GM12878 (cell line): ENCODE data around the gene SSPN. TPM values are rescaled to one million over a fixed set of nuclear protein-coding genes. Genes with fewer than 3 reads are reported as not detected.

ENCODE experiments used
- BMI1 ChIP-seq: fragments of 450-650 bp; IDR thresholded peaks from 2 replicates; pipeline ENCODE4 v1.6.1; 2016; ENCODE audit warnings: mild to moderate bottlenecking, moderate library complexity, borderline replicate concordance
- BRCA1 ChIP-seq: IDR thresholded peaks from 2 replicates; pipeline ENCODE4 v1.6.1; 2011; ENCODE audit warnings: low read depth, low read length, improper control_type of control experiment
- CBX3 ChIP-seq: fragments of 200-600 bp; sonication (generic); IDR thresholded peaks from 2 replicates; pipeline ENCODE4 v1.6.1; 2016; ENCODE audit warnings: low read depth, borderline replicate concordance
- MYC ChIP-seq: IDR thresholded peaks from 2 replicates; pipeline ENCODE4 v1.6.1; 2011; ENCODE audit warnings: mild to moderate bottlenecking, low read length, moderate library complexity, inconsistent platforms; ENCODE audit not compliant: insufficient read depth, insufficient replicate concordance, insufficient read length, severe bottlenecking
- RAD21 ChIP-seq: IDR thresholded peaks from 2 replicates; pipeline ENCODE4 v1.6.1; 2011; ENCODE audit warnings: mild to moderate bottlenecking, low read depth, low read length, moderate library complexity; ENCODE audit not compliant: insufficient read depth
- RELA ChIP-seq: fragments of 450-650 bp; IDR thresholded peaks from 2 replicates; pipeline ENCODE4 v1.8.0; 2014; ENCODE audit warnings: borderline replicate concordance; ENCODE audit not compliant: partially characterized antibody
- RUNX3 ChIP-seq: IDR thresholded peaks from 2 replicates; pipeline ENCODE4 v1.6.1; 2012; ENCODE audit warnings: low read length, inconsistent platforms
- SMAD1 ChIP-seq: fragments of 450-650 bp; IDR thresholded peaks from 2 replicates; pipeline ENCODE4 v1.6.1; 2018; ENCODE audit warnings: mild to moderate bottlenecking, low read depth; ENCODE audit not compliant: partially characterized antibody
- SMARCA5 ChIP-seq: fragments of 450-650 bp; IDR thresholded peaks from 2 replicates; pipeline ENCODE4 v1.6.1; 2017; ENCODE audit warnings: mild to moderate bottlenecking
- ZNF384 ChIP-seq: IDR thresholded peaks from 2 replicates; pipeline ENCODE4 v1.6.1; 2012; ENCODE audit warnings: low read depth, mild to moderate bottlenecking, low read length, improper control_type of control experiment, borderline replicate concordance
- ZNF622 ChIP-seq: fragments of 450-650 bp; IDR thresholded peaks from 2 replicates; pipeline ENCODE4 v1.6.1; 2017; ENCODE audit warnings: mild to moderate bottlenecking, inconsistent platforms
- ZZZ3 ChIP-seq: IDR thresholded peaks from 2 replicates; pipeline ENCODE4 v1.6.1; 2011; ENCODE audit warnings: low read depth; ENCODE audit not compliant: control insufficient read depth, insufficient read length
- polyA plus RNA-seq, 11 experiments: library from polyadenylated mRNA; depleted of rRNA in 4 of 11; unstranded in 6 of 11; stranded (reverse) in 5 of 11; fragments of >200 nt; fragmentation: Nextera tagmentation in 4 of 11; fragmentation: Illumina TruSeq in 1 of 11; extraction: Ambion mirVana in 4 of 11; extraction: Trizol in 1 of 11; gene quantifications; 1 replicate in 1 of 11; 2 replicates in 10 of 11; pipeline versions ENCODE4 v1.2.1 to v1.2.3, GENCODE V29; 2011 to 2016; ENCODE audit warnings: inconsistent platforms in 2 of 11, missing spikeins in 2 of 11, low read depth in 1 of 11
- total RNA-seq, 4 experiments: library from RNA; depleted of rRNA in 3 of 4; stranded (reverse); fragments of >200 nt in 3 of 4; fragmentation: Illumina TruSeq in 1 of 4; extraction: Trizol in 1 of 4; gene quantifications; 2 replicates each; pipeline versions ENCODE4 v1.2.1 to v1.2.3, GENCODE V29; 2013 to 2021
- TF ChIP-seq, protein P1 (sequence below): fragments of 450-650 bp; formaldehyde crosslinking; IDR thresholded peaks from 2 replicates; pipeline ENCODE4 v1.4.0; 2020; ENCODE audit warnings: mild to moderate bottlenecking, moderate library complexity
- TF ChIP-seq, protein P2 (sequence below): IDR thresholded peaks from 2 replicates; pipeline ENCODE4 v1.6.1; 2012; ENCODE audit warnings: low read depth, low read length, improper control_type of control experiment
- TF ChIP-seq, protein P3 (sequence below): IDR thresholded peaks from 2 replicates; pipeline ENCODE4 v1.6.1; 2011; ENCODE audit warnings: mild to moderate bottlenecking, low read depth, low read length, moderate library complexity; ENCODE audit not compliant: insufficient replicate concordance
- TF ChIP-seq, protein P4 (sequence below): fragments of 450-650 bp; IDR thresholded peaks from 2 replicates; pipeline ENCODE4 v1.6.1; 2017; ENCODE audit warnings: mild to moderate bottlenecking, moderate library complexity
- TF ChIP-seq, protein P5 (sequence below): IDR thresholded peaks from 2 replicates; pipeline ENCODE4 v1.6.1; 2012; ENCODE audit warnings: low read depth, low read length, improper control_type of control experiment

The SSPN gene
- total and polyA plus RNA-seq, 10 of the 15 experiments (the other 5 are each of a cell fraction or from before 2014, with no cell fraction given), result 0.04 to 0.41 (median 0.28) TPM; not detected in 5

DNA sequence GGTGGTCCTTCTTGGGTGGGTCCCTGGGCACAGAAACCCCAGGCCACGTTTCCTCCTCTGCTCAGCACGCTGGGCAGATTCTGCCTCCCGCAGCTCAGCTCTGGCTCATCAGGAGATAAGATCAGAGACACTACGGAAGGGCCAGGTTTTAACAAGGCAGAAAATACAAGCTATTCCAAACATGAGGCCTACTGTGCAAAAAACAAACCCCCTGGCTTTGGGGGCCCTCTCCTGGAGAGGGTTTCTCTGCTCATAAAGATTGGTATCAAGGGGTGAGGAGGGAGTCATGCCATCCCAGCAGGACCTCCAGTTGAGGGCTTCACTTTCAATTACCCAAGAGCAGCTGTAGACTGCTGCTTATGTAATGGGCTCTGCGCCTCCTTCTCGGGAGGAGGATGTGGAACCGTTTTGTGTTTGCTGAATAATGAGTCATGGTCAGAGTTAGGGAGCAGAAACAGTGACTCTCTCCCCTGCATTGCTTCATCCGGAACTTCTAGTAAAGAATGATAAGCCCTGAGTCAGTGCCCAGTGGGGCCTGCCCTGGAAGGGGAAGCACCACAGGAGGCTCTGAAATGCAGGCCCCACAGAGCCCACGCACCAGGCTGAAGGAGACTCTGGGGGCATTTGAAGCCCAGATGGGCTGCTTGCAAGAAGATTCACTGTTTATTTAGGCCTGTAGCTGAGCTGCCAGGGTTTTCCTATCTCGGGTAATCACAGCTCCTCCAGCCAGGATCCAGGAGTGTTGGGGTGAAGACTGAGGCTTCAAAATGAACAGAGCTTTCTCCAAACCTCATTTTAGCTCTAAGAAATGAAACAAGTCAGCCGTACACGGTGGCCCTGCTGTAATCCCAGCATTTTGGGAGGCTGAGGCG, 79.3 kb downstream of the SSPN start (continued):
- TF ChIP-seq, protein P1, sequence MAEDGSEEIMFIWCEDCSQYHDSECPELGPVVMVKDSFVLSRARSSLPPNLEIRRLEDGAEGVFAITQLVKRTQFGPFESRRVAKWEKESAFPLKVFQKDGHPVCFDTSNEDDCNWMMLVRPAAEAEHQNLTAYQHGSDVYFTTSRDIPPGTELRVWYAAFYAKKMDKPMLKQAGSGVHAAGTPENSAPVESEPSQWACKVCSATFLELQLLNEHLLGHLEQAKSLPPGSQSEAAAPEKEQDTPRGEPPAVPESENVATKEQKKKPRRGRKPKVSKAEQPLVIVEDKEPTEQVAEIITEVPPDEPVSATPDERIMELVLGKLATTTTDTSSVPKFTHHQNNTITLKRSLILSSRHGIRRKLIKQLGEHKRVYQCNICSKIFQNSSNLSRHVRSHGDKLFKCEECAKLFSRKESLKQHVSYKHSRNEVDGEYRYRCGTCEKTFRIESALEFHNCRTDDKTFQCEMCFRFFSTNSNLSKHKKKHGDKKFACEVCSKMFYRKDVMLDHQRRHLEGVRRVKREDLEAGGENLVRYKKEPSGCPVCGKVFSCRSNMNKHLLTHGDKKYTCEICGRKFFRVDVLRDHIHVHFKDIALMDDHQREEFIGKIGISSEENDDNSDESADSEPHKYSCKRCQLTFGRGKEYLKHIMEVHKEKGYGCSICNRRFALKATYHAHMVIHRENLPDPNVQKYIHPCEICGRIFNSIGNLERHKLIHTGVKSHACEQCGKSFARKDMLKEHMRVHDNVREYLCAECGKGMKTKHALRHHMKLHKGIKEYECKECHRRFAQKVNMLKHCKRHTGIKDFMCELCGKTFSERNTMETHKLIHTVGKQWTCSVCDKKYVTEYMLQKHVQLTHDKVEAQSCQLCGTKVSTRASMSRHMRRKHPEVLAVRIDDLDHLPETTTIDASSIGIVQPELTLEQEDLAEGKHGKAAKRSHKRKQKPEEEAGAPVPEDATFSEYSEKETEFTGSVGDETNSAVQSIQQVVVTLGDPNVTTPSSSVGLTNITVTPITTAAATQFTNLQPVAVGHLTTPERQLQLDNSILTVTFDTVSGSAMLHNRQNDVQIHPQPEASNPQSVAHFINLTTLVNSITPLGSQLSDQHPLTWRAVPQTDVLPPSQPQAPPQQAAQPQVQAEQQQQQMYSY, result no peak
- TF ChIP-seq RUNX3 (peak; percentile 73), BMI1 (0 out of 2 replicates have a peak, but pooled peaks have one; percentile 13), RELA (no peak), ZZZ3 (no peak), SMAD1 (peak; percentile 39), MYC (no peak), ZNF384 (no peak), BRCA1 (no peak), RAD21 (peak; percentile 37; the same call in 1 of the 2 replicates), ZNF622 (no peak), SMARCA5 (peak; percentile 9; the same call in 1 of the 2 replicates), CBX3 (no peak)
- TF ChIP-seq, protein P2, sequence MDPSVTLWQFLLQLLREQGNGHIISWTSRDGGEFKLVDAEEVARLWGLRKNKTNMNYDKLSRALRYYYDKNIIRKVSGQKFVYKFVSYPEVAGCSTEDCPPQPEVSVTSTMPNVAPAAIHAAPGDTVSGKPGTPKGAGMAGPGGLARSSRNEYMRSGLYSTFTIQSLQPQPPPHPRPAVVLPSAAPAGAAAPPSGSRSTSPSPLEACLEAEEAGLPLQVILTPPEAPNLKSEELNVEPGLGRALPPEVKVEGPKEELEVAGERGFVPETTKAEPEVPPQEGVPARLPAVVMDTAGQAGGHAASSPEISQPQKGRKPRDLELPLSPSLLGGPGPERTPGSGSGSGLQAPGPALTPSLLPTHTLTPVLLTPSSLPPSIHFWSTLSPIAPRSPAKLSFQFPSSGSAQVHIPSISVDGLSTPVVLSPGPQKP, result 0 out of 2 replicates have a peak, but pooled peaks have one; percentile 25
- TF ChIP-seq, protein P3, sequence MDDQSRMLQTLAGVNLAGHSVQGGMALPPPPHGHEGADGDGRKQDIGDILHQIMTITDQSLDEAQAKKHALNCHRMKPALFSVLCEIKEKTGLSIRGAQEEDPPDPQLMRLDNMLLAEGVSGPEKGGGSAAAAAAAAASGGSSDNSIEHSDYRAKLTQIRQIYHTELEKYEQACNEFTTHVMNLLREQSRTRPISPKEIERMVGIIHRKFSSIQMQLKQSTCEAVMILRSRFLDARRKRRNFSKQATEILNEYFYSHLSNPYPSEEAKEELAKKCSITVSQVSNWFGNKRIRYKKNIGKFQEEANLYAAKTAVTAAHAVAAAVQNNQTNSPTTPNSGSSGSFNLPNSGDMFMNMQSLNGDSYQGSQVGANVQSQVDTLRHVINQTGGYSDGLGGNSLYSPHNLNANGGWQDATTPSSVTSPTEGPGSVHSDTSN, result no peak
- TF ChIP-seq, protein P4, sequence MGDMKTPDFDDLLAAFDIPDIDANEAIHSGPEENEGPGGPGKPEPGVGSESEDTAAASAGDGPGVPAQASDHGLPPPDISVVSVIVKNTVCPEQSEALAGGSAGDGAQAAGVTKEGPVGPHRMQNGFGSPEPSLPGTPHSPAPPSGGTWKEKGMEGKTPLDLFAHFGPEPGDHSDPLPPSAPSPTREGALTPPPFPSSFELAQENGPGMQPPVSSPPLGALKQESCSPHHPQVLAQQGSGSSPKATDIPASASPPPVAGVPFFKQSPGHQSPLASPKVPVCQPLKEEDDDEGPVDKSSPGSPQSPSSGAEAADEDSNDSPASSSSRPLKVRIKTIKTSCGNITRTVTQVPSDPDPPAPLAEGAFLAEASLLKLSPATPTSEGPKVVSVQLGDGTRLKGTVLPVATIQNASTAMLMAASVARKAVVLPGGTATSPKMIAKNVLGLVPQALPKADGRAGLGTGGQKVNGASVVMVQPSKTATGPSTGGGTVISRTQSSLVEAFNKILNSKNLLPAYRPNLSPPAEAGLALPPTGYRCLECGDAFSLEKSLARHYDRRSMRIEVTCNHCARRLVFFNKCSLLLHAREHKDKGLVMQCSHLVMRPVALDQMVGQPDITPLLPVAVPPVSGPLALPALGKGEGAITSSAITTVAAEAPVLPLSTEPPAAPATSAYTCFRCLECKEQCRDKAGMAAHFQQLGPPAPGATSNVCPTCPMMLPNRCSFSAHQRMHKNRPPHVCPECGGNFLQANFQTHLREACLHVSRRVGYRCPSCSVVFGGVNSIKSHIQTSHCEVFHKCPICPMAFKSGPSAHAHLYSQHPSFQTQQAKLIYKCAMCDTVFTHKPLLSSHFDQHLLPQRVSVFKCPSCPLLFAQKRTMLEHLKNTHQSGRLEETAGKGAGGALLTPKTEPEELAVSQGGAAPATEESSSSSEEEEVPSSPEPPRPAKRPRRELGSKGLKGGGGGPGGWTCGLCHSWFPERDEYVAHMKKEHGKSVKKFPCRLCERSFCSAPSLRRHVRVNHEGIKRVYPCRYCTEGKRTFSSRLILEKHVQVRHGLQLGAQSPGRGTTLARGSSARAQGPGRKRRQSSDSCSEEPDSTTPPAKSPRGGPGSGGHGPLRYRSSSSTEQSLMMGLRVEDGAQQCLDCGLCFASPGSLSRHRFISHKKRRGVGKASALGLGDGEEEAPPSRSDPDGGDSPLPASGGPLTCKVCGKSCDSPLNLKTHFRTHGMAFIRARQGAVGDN, result peak; percentile 95
- TF ChIP-seq, protein P5, sequence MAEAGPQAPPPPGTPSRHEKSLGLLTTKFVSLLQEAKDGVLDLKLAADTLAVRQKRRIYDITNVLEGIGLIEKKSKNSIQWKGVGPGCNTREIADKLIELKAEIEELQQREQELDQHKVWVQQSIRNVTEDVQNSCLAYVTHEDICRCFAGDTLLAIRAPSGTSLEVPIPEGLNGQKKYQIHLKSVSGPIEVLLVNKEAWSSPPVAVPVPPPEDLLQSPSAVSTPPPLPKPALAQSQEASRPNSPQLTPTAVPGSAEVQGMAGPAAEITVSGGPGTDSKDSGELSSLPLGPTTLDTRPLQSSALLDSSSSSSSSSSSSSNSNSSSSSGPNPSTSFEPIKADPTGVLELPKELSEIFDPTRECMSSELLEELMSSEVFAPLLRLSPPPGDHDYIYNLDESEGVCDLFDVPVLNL, result no peak
